Measurements from ENCODE around the gene RLN1.

GRCh38 chr9:5360341-5360740 is 20.7 kb upstream of the RLN1 start:
- TF ChIP-seq CTCF (IDR thresholded peaks at IDR 0.05; ENCODE audit: low read depth, low read length, poor library complexity, severe bottlenecking) (no peak), EZH2phosphoT487 (IDR thresholded peaks at IDR 0.05; ENCODE audit: borderline replicate concordance, low read length) (no peak)

Data from DOHH2 (cell line).